ENCODE measurements around the gene LRMDA. TPM values are rescaled to one million over a fixed set of nuclear protein-coding genes. Genes with fewer than 3 reads are reported as not detected.

The LRMDA gene
- total RNA-seq, 3 donors from 2014 or later = 8.3 to 17.1 (median 11.1) TPM

- H3K4me1 ChIP-seq = no peaks in the 10 kb centered on the region
- intact Hi-C loops (cut with DNase I; ENCODE audit: low total_unique reads) = no loop called here
- no peaks in the 10 kb centered on the region for H3K36me3 ChIP-seq
- H3K27me3 ChIP-seq = no peaks in the 10 kb centered on the region
- H3K9me3 ChIP-seq = no peaks in the 10 kb centered on the region
- DNase-seq (ENCODE audit: low spot score in 2 of 2) = no peak
- no peak overlapping the region for H3K27ac ChIP-seq
- no peak overlapping the region for H3K4me3 ChIP-seq
- TF ChIP-seq CTCF (IDR thresholded peaks at IDR 0.05) (no peak), POLR2AphosphoS5 (IDR thresholded peaks at IDR 0.05) (no peak), POLR2A (IDR thresholded peaks at IDR 0.05) (no peak)
Observed at GRCh38 chr10:75875740-75876139, 444.3 kb downstream of the LRMDA start.

GRCh38 chr10:75876710-75877109 lies 445.3 kb downstream of the LRMDA start:
- no peak overlapping the region for H3K4me3 ChIP-seq
- H3K9me3 ChIP-seq = no peaks in the 10 kb centered on the region
- no peaks in the 10 kb centered on the region for H3K27me3 ChIP-seq
- H3K4me1 ChIP-seq = no peaks in the 10 kb centered on the region
- intact Hi-C loops (cut with DNase I; ENCODE audit: low total_unique reads) = no loop called here
- H3K27ac ChIP-seq = no peak overlapping the region
- no peaks in the 10 kb centered on the region for H3K36me3 ChIP-seq
- no peak for TF ChIP-seq POLR2AphosphoS5 (IDR thresholded peaks at IDR 0.05)
- no peak for TF ChIP-seq POLR2A (IDR thresholded peaks at IDR 0.05)
- no peak for TF ChIP-seq CTCF (IDR thresholded peaks at IDR 0.05)
- DNase-seq (ENCODE audit: low spot score in 2 of 2) = no peak

GRCh38 chr10:75877877-75878276 lies 446.5 kb downstream of the LRMDA start:
- Histone ChIP-seq H3K9me3 (no peaks in the 10 kb centered on the region), H3K4me3 (no peak overlapping the region), H3K4me1 (no peaks in the 10 kb centered on the region), H3K27me3 (no peaks in the 10 kb centered on the region), H3K36me3 (no peaks in the 10 kb centered on the region), H3K27ac (no peak overlapping the region)
- TF ChIP-seq POLR2A (IDR thresholded peaks at IDR 0.05) (no peak), CTCF (IDR thresholded peaks at IDR 0.05) (no peak), POLR2AphosphoS5 (IDR thresholded peaks at IDR 0.05) (no peak)
- intact Hi-C loops (cut with DNase I; ENCODE audit: low total_unique reads) = no loop called here
- DNase-seq (ENCODE audit: low spot score in 2 of 2) = no peak

- H3K4me3 ChIP-seq = no peak overlapping the region
- H3K27ac ChIP-seq = no peak overlapping the region
- intact Hi-C loops (cut with DNase I; ENCODE audit: low total_unique reads) = no loop called here
- TF ChIP-seq POLR2AphosphoS5 (IDR thresholded peaks at IDR 0.05) = no peak
- no peak for TF ChIP-seq POLR2A (IDR thresholded peaks at IDR 0.05)
- TF ChIP-seq CTCF (IDR thresholded peaks at IDR 0.05) = no peak
- H3K9me3 ChIP-seq = no peaks in the 10 kb centered on the region
- no peaks in the 10 kb centered on the region for H3K27me3 ChIP-seq
- no peaks in the 10 kb centered on the region for H3K36me3 ChIP-seq
- no peaks in the 10 kb centered on the region for H3K4me1 ChIP-seq
- no peak for DNase-seq (ENCODE audit: low spot score in 2 of 2)
Observed at GRCh38 chr10:75878586-75878985, 447.2 kb downstream of the LRMDA start.

- DNase-seq (ENCODE audit: low spot score in 2 of 2) = no peak
- Histone ChIP-seq H3K27ac (no peak overlapping the region), H3K9me3 (no peaks in the 10 kb centered on the region), H3K4me3 (no peak overlapping the region), H3K4me1 (no peaks in the 10 kb centered on the region), H3K36me3 (no peaks in the 10 kb centered on the region), H3K27me3 (no peaks in the 10 kb centered on the region)
- no peak for TF ChIP-seq POLR2A (IDR thresholded peaks at IDR 0.05)
- TF ChIP-seq POLR2AphosphoS5 (IDR thresholded peaks at IDR 0.05) = no peak
- no peak for TF ChIP-seq CTCF (IDR thresholded peaks at IDR 0.05)
- intact Hi-C loops (cut with DNase I; ENCODE audit: low total_unique reads) = loop anchor here (5.0 kb wide), 1 partner anchor 393 kb away; no protein-coding TSS in a partner anchor
Observed at GRCh38 chr10:75880031-75880775, 448.8 kb downstream of the LRMDA start.
